PFSK-1 (cell line): ENCODE results near the gene ZBP1.

Source experiments
- POLR2AphosphoS5 ChIP-seq: IDR thresholded peaks from 2 replicates; pipeline ENCODE4 v1.6.1; 2012; ENCODE audit warnings: low read depth, mild to moderate bottlenecking, control low read depth, low read length, moderate library complexity
- SIN3A ChIP-seq: IDR thresholded peaks from 2 replicates; pipeline ENCODE4 v1.6.1; 2012; ENCODE audit warnings: mild to moderate bottlenecking, low read length, moderate library complexity, borderline replicate concordance; ENCODE audit not compliant: insufficient read depth

DNA sequence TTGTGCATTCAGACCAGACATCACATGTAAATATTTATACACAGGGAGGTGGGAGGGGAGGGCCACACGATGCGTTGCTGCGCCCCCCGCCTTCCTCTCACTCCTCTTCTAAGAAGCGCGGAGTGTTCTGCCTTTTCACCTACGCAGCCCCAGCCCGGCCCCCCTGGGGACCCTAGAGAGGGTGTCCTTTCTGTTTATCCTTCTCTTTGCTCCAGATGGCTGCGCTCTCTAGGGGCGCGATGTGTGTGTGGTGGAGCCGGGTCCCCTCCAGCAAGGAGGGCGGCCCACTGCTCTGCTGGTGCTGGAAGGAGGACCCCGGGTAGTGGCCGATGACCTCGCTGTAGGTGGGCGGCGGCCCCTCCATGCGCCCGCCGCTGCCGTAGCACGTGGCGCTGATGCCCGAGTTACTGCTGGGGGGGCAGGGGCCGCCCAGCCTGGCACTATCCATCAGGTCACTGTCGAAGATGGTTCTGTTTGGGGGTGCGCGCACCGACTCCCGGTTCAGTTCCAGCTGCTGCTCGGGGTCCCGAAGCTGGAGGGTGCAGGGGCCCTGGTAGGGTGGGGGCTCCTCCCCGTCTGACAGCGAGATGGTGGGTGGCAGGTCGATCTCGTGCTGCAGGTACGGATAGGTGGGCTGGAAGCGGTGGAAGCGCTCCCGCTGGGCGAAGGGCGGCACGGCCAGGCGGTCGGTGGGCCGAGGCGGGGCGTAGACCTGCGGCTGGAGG, 31.8 kb upstream of the ZBP1 start:
- TF ChIP-seq POLR2AphosphoS5, result no peak
- TF ChIP-seq SIN3A, result no peak
